HL-60 (cell line): ENCODE data around the gene TMEM250.

Experiments
- DNase-seq, 2 experiments: peaks; one replicate each; pipeline ENCODE4 v3.0.0-alpha.2; 2010 to 2020; ENCODE audit warnings: low read depth in 1 of 2, low spot score in 1 of 2
- H3K27ac ChIP-seq: fragments of 250-450 bp; sonication (Bioruptor Pico); replicated peaks from 2 replicates; pipeline ENCODE4 v1.5.1; 2020; ENCODE audit warnings: mild to moderate bottlenecking, moderate library complexity
- H3K27me3 ChIP-seq: fragments of 250-450 bp; sonication (Bioruptor Pico); 2 replicates; pipeline ENCODE4 v1.5.1; 2021; ENCODE audit warnings: mild to moderate bottlenecking, moderate library complexity; ENCODE audit not compliant: insufficient read depth, poor library complexity, severe bottlenecking
- H3K4me3 ChIP-seq: replicated peaks from 2 replicates; pipeline ENCODE4 v1.5.1; 2011; ENCODE audit warnings: mild to moderate bottlenecking, control low read depth, low read length; ENCODE audit not compliant: insufficient read depth
- GABPA ChIP-seq: IDR thresholded peaks from 2 replicates; pipeline ENCODE4 v1.6.1; 2012; ENCODE audit warnings: low read depth
- POLR2AphosphoS5 ChIP-seq: IDR thresholded peaks from 2 replicates; pipeline ENCODE4 v1.6.1; 2012; ENCODE audit warnings: low read depth
- SPI1 ChIP-seq: IDR thresholded peaks from 2 replicates; pipeline ENCODE4 v1.6.1; 2012; ENCODE audit warnings: low read depth, mild to moderate bottlenecking, borderline replicate concordance
- TF ChIP-seq, protein P1 (sequence below): IDR thresholded peaks from 2 replicates; pipeline ENCODE4 v1.6.1; 2012; ENCODE audit warnings: low read depth; ENCODE audit not compliant: insufficient replicate concordance
- TF ChIP-seq, protein P2 (sequence below): IDR thresholded peaks from one replicate; pipeline ENCODE4 v1.5.1; 2011; ENCODE audit warnings: low read length, control low read depth, inconsistent platforms; ENCODE audit not compliant: insufficient read depth

TMEM250 gene

DNA sequence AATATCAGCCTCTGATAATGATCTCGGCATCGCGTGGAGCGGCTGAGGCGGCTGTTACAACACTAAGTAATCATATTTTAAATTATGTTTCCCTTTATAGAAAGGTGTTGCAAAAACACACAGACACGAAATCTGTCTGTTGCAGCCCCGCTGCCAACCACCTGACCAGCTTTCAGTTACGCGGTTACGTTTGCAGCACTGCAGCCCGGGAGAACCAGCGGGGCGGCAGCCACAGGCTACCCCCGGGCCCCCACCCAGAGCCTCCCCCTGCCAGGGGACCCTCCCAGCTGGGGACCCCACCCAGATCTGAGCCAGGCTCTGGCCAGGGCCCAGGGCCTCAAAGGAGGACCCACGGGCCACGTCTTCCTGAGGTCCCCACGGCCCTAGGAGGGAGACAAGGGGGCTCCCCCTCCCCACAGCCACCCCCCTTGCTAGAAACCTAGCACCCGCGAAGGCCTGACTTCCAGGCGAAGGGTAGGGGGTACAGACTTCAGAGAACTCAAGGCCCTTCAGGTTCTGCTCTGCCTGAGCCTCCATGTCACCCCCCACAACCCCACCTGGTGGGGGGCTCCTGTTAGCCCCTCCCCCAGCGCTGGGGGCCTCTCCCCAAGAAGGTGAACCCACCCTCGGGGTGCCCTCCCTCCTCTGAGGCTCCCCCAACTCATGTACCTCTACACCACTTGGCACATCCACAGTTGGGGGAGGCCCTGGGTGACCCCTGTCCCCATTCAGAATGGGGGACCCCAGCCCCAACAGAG lies 29.6 kb downstream of the TMEM250 start:
- H3K27ac ChIP-seq: peak overlapping the region; percentile 97
- peak overlapping the region; percentile 20 for H3K4me3 ChIP-seq
- DNase-seq: peak; percentile 90 to 94
- no peaks in the 10 kb centered on the region for H3K27me3 ChIP-seq
- TF ChIP-seq, protein P1, sequence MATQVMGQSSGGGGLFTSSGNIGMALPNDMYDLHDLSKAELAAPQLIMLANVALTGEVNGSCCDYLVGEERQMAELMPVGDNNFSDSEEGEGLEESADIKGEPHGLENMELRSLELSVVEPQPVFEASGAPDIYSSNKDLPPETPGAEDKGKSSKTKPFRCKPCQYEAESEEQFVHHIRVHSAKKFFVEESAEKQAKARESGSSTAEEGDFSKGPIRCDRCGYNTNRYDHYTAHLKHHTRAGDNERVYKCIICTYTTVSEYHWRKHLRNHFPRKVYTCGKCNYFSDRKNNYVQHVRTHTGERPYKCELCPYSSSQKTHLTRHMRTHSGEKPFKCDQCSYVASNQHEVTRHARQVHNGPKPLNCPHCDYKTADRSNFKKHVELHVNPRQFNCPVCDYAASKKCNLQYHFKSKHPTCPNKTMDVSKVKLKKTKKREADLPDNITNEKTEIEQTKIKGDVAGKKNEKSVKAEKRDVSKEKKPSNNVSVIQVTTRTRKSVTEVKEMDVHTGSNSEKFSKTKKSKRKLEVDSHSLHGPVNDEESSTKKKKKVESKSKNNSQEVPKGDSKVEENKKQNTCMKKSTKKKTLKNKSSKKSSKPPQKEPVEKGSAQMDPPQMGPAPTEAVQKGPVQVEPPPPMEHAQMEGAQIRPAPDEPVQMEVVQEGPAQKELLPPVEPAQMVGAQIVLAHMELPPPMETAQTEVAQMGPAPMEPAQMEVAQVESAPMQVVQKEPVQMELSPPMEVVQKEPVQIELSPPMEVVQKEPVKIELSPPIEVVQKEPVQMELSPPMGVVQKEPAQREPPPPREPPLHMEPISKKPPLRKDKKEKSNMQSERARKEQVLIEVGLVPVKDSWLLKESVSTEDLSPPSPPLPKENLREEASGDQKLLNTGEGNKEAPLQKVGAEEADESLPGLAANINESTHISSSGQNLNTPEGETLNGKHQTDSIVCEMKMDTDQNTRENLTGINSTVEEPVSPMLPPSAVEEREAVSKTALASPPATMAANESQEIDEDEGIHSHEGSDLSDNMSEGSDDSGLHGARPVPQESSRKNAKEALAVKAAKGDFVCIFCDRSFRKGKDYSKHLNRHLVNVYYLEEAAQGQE: no peak
- TF ChIP-seq POLR2AphosphoS5: peak; percentile 78

DNA sequence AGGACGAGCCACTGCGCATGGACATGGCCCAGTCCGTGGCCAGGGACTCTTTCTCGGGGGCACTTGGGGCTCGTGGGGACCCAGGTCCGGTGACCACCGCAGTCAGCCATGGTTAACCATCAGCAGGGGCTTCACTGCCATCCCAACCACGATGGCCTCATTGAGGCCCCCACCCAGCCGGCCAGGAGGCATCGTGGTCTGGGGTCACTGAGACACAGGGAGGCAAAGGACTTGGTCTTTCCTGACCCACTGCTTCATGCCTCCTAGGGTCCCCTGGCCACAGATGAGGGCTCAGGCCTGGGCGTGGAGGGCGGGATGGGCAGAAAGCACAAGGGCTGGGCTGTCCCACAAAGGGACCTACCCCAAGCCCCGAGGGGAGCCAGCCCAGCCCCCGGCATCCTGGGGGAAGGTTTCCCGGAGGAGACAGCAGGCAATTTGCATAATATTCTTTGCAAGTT lies 30.2 kb downstream of the TMEM250 start:
- Histone ChIP-seq H3K4me3 (peak overlapping the region; percentile 20), H3K27ac (peak overlapping the region; percentile 97), H3K27me3 (no peaks in the 10 kb centered on the region)
- TF ChIP-seq, protein P2, sequence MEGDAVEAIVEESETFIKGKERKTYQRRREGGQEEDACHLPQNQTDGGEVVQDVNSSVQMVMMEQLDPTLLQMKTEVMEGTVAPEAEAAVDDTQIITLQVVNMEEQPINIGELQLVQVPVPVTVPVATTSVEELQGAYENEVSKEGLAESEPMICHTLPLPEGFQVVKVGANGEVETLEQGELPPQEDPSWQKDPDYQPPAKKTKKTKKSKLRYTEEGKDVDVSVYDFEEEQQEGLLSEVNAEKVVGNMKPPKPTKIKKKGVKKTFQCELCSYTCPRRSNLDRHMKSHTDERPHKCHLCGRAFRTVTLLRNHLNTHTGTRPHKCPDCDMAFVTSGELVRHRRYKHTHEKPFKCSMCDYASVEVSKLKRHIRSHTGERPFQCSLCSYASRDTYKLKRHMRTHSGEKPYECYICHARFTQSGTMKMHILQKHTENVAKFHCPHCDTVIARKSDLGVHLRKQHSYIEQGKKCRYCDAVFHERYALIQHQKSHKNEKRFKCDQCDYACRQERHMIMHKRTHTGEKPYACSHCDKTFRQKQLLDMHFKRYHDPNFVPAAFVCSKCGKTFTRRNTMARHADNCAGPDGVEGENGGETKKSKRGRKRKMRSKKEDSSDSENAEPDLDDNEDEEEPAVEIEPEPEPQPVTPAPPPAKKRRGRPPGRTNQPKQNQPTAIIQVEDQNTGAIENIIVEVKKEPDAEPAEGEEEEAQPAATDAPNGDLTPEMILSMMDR: no peak
- no peak for TF ChIP-seq POLR2AphosphoS5
- TF ChIP-seq GABPA: no peak
- TF ChIP-seq SPI1: no peak
- TF ChIP-seq, protein P1: no peak
- DNase-seq: no peak

DNA sequence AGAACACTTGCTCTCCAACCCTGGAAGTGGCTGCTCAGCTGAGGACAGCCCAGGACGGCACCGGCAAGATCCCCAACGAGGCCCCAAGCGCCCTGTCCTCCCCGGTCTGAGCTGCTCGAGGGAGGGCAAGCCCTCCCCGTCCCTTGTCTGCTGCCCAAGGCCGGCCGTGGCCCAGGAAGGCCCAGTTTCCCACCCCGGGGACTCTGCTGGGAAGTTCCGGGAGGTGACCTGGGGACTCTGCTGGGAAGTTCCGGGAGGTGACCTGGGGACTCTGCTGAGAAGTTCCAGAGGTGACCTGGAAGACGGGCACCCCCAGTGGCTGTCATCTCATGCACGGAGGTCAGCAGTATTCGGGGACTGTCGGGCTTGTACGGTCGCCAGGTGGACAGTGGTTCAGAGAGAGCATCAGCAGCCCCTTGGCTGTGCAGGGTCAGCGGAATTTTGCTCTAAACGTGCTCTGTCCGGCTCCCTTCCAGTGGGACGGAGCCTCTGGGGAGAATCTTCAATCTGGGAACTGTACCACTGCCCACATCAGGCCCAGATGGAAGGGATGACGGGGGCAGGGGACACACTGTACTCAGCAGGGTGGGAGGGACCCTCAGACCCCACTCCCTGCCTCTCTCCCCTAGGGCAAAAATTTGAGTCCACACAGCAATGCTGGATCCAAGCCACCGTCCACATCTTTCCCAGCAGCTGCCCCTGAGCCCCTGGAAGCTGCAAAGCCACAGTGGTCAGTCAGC lies 30.8 kb downstream of the TMEM250 start:
- no peak for DNase-seq
- TF ChIP-seq, protein P2: no peak
- Histone ChIP-seq H3K27ac (peak overlapping the region; percentile 97), H3K27me3 (no peaks in the 10 kb centered on the region), H3K4me3 (no peak overlapping the region)

DNA sequence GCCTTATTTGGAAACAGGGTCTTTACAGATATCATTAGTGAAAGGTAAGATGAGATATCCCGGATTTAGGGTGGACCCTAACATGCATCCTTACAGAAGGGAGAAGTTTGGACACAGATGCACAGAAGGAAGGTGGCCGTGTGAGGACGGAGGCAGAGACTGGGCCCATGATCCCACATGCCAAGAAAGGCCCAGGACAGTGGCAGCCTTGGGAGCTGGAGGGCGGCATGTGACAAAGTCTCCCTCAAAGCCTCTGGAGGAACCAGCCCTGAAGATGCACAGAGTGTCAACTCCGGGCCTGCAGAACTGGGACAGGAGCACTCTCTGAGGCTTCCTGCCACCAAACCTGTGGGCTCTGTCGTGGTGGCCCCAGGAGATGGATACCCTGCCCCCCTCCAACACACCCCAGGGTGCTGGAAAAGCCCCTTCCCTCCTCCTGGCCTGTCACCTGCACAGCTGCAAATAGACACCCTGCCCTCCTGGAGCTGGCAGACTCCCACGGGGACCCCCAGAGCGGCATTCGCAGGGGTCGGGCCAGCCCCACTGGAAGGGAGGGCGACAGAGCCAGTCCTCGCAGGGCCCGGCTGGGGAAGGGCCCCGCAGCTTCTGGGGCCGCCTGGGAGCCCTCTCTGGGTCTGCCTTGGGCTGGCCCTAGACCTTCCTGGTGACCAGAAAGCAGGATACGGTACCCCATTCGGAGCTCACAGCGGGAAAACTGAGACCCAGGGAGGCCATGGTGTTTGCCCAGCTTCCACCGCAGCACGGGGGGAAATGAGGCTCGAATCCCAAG lies 31.5 kb downstream of the TMEM250 start:
- TF ChIP-seq, protein P2: no peak
- no peak for TF ChIP-seq SPI1
- TF ChIP-seq GABPA: no peak
- no peak for TF ChIP-seq POLR2AphosphoS5
- TF ChIP-seq, protein P1: no peak
- peak overlapping the region; percentile 97 for H3K27ac ChIP-seq
- DNase-seq: no peak
- H3K4me3 ChIP-seq: no peak overlapping the region
- H3K27me3 ChIP-seq: no peaks in the 10 kb centered on the region
